ENCODE measurements around the gene SULT1E1.
A peak's percentile ranks its signal among the peaks of the same experiment; 100 is the strongest.
"Not testable (repeated sequence)": the region's sequence is repeated elsewhere in the genome, so short reads cannot be mapped to it uniquely, and the experiment has no call there.

SULT1E1 gene

DNA sequence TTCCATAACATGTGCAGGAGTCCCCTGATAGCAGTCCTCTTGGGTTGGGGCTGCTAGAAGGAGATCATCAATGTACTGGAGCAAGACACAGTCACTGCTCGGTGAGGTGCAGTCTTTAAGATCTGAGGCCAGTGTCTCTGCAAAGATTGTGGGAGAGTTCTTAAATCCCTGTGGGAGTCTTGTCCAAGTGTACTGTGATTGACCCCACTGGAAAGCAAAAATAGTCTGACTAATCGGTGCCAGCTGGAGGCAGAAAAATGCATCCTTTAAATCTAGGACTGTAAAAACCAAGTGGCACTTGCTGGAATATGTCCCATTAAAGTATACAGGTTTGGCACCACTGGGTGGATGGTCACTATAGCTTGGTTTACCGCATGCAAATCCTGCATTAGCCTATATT, 31.1 kb downstream of the SULT1E1 start:
- H3K4me3 ChIP-seq (ENCODE audit: low read length): no peak overlapping the region
- TF ChIP-seq, protein P1, sequence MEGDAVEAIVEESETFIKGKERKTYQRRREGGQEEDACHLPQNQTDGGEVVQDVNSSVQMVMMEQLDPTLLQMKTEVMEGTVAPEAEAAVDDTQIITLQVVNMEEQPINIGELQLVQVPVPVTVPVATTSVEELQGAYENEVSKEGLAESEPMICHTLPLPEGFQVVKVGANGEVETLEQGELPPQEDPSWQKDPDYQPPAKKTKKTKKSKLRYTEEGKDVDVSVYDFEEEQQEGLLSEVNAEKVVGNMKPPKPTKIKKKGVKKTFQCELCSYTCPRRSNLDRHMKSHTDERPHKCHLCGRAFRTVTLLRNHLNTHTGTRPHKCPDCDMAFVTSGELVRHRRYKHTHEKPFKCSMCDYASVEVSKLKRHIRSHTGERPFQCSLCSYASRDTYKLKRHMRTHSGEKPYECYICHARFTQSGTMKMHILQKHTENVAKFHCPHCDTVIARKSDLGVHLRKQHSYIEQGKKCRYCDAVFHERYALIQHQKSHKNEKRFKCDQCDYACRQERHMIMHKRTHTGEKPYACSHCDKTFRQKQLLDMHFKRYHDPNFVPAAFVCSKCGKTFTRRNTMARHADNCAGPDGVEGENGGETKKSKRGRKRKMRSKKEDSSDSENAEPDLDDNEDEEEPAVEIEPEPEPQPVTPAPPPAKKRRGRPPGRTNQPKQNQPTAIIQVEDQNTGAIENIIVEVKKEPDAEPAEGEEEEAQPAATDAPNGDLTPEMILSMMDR (conservative IDR thresholded peaks at IDR 0.05; ENCODE audit: low read length): no peak
- DNase-seq (ENCODE audit: low read depth): peak; percentile 1

DNA sequence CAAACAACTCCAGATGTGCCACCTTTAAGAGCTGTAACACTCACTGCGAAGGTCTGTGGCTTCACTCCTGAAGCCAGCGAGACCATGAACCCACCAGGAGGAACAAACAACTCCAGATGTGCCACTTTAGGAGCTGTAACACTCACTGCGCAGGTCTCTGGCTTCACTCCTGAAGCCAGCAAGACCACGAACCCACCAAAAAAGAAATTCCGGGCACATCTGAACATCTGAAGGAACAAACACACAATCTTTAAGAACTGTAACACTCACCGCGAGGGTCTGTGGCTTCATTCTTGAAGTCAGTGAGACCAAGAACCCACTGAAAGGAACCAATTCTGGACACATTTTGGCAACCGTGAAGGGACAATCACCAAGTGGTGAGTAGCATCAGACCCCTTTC, 34.9 kb downstream of the SULT1E1 start:
- not testable (repeated sequence) for H3K4me3 ChIP-seq (ENCODE audit: low read length)

DNA sequence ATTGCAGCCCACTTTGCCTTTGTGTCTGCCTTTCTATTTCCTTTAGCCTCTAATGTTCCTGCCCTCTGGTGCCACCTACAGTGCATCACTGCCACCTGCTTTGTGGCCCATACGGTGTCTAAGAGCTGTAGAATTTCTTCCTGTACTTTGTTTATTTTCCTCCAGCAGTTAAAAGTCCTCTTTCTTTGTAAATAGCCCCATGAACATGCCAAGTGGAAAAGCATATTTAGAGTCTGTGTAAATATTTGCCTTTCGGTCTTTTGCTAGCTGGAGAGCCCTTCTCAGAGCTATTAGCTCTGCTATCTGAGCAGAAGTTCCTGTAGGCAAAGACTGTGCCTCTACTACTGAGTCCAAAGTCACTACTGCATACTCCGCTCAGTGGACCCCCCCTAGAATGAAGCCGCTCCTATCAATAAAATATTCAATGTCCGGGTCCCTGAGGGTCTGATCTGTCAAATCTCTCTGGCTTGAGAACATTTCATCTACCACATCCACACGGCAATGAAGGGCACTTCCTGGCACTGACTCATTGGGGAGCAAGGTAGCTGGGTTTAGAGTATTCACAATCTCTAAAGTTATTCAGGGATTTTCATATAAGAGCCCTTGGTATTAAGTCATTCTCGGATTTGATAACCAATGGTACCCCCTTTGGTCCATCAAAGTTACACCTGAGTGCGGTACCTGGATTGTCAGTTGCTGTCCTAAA, 36.3 kb downstream of the SULT1E1 start:
- no peak overlapping the region for H3K4me3 ChIP-seq (ENCODE audit: low read length)
- DNase-seq (ENCODE audit: low read depth): peak; percentile 20

More for the DNA sequence above, 34.9 kb downstream of the SULT1E1 start:
- not testable (repeated sequence) for DNase-seq (ENCODE audit: low read depth)

DNA sequence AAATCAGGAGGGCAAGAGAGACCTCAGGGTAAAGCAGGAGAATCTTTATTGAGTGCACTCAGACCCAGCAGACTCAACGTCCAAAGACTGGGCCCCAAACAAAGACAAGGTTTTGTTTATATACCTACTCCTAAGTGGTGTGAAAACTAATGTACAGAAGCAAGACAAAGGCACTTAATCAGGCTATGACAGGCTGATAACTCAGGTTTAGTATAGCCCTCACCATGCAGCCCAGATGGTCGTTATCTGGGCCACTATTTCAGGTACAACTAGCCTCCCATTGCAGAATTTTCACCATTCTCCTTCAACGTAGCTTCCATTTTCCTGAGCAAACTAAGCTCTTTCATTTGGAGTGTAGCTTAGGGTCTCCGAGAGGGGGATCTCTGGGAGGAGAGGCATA, 36.9 kb downstream of the SULT1E1 start:
- TF ChIP-seq, protein P1 (conservative IDR thresholded peaks at IDR 0.05; ENCODE audit: low read length): no peak
- H3K4me3 ChIP-seq (ENCODE audit: low read length): no peak overlapping the region

More for the DNA sequence above, 36.3 kb downstream of the SULT1E1 start:
- TF ChIP-seq, protein P1 (conservative IDR thresholded peaks at IDR 0.05; ENCODE audit: low read length): peak; percentile 68

DNA sequence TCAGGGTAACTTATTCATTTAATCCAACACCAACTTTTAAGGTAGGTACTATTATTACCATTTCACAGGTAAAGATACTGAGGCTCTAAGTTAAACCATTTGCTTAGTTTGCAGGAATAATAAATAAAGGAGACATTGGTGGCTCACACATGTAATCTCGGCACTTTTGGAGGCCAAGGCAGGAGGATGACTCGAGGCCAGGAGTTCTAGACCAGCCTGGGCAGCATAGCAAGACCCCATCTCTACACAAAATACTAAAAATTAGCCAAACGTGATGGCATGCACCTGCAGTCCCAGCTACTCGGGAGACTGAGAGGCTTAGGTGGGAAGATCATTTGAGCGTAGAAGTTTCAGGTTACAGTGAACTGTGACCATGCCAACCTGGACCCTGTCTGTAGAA, 37.7 kb downstream of the SULT1E1 start:
- H3K4me3 ChIP-seq (ENCODE audit: low read length): no peak overlapping the region
- TF ChIP-seq, protein P1 (conservative IDR thresholded peaks at IDR 0.05; ENCODE audit: low read length): no peak
- no peak for DNase-seq (ENCODE audit: low read depth)

More for the DNA sequence above, 36.9 kb downstream of the SULT1E1 start:
- DNase-seq (ENCODE audit: low read depth): no peak

DNA sequence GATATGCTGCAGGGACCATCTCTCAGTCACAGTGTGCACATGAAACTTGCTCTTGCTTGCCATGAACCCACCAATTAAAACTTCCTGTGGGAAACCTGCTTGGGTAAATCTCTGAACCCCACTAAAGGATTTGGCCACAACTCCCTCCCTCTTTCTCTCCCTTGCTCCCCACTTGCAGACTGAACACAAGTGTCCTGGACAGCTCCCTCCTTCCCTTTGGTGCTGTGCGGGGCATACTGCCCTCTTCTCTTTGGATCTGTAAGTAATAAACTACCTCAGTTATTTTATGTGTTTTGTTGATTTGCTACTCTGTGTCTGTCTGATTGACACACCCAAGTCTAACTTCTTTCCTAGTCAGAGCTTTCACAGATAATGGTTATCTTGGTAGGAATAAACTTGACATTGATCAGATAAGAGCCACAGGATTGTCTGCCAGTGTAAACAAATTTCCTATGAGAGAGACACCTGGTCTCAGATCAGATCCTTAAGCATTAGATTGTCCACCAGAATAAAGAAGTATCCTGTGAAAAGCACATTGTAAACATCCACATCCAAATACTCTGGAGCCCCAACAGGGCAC, 41.8 kb downstream of the SULT1E1 start:
- no peak for DNase-seq (ENCODE audit: low read depth)
- no peak overlapping the region for H3K4me3 ChIP-seq (ENCODE audit: low read length)
- TF ChIP-seq, protein P1 (conservative IDR thresholded peaks at IDR 0.05; ENCODE audit: low read length): no peak

DNA sequence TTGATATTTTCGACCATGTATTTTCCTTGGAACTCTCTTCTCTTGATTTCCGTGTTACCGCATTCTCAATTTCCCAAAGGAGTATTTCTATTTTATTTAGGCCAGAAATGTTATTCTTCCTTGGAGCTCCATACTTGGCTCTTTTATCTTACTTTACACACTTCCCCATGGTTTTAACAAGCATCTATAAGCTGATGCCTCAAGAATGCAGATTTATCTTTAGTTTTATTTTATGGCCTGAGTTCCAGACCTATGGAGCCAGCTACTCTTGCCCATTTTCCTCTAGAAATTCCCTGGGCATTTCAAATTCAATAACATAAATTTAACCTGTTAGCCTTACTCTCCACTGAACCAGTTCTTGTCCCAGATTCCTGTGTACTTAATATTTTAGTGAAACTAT, 43.7 kb downstream of the SULT1E1 start:
- TF ChIP-seq, protein P1 (conservative IDR thresholded peaks at IDR 0.05; ENCODE audit: low read length): no peak
- no peak overlapping the region for H3K4me3 ChIP-seq (ENCODE audit: low read length)
- DNase-seq (ENCODE audit: low read depth): no peak
